GM12872 (cell line): ENCODE results near the gene TMPRSS4.

ENCODE experiments used
- CTCF ChIP-seq: IDR thresholded peaks from 3 replicates; pipeline ENCODE4 v1.5.1; 2011; ENCODE audit warnings: low read depth, mild to moderate bottlenecking, low read length, moderate library complexity; ENCODE audit not compliant: insufficient read depth

The TMPRSS4 gene

GRCh38 chr11:118064956-118065355 lies 11.9 kb upstream of the TMPRSS4 start:
- no peak for TF ChIP-seq CTCF

- TF ChIP-seq CTCF, result no peak
Measured at GRCh38 chr11:118065384-118065783, 11.5 kb upstream of the TMPRSS4 start.

- no peak for TF ChIP-seq CTCF
Measured at GRCh38 chr11:118067006-118067405, 9.9 kb upstream of the TMPRSS4 start.

- TF ChIP-seq CTCF, result 0 out of 3 replicates have a peak, but pooled peaks have one; percentile 9
Measured at GRCh38 chr11:118068206-118068944, 8.5 kb upstream of the TMPRSS4 start.

GRCh38 chr11:118068945-118069612 lies 7.8 kb upstream of the TMPRSS4 start:
- no peak for TF ChIP-seq CTCF

GRCh38 chr11:118071416-118072030 lies 5.4 kb upstream of the TMPRSS4 start:
- no peak for TF ChIP-seq CTCF

GRCh38 chr11:118073554-118073953 lies 3.3 kb upstream of the TMPRSS4 start:
- TF ChIP-seq CTCF, result no peak
